Measurements from ENCODE around the gene SWT1.

Gene SWT1, protein sequence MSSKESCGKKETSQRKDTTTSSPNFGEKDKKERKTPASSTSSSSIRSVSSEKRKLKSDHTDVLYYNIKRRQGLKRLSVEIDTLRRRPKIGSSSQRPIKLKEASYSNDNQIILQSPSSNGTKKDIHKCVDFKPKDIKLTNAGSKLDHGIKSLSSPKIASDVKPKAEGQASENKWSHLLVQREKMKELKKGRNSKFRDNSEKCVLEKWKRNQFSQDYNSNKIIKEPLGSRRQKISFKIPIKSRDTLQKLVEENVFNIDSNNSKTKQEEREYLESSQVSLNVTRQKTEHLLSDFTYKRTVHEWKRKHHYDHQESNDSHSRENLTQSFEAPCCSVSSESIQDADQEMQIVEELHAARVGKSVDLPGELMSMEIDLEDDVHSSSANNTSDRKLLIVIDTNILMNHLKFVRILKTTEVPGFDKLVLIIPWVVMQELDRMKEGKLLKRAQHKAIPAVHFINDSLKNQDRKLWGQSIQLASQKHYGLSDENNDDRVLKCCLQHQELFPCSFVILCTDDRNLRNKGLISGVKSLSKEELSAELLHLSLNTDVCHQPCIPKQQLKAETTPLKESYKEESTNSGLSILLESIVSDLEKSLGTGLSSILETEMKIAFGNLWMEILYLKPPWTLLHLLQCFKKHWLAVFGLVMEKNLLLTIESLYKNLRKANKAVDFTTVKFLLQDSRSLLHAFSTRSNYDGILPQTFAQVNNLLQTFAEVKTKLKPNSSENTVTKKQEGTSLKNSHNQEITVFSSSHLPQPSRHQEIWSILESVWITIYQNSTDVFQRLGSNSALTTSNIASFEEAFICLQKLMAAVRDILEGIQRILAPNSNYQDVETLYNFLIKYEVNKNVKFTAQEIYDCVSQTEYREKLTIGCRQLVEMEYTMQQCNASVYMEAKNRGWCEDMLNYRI

GRCh38 chr1:185156854-185157598, at the start of gene SWT1, which contains the start of gene TRMT1L:
Gene SWT1 (plus strand): TSS chr1:185157167. CDS start chr1:185160842, 3,675 bp downstream.
Gene TRMT1L (minus strand): TSS chr1:185156953. CDS start chr1:185156712, 241 bp downstream.
- DNase-seq: peak; percentile 100

DNA sequence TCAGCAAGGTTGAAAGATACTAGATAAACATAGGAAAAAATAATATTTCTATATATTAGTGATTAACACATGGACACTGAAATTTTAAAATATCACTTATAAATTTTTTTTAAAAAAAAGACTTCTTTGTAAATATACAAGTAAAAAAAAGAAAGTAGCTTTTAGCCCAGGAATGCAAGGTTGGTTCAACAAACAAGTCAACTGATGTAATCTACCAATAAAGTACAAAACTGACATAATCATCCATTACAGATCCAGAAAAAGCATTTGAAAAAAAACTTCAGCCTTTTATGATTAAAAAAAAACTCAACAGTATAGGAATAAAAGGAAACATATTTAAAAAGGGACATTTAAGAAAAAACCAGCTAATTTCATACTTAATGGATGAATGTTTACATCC, 48.6 kb upstream of the SWT1 start:
- DNase-seq: no peak

GRCh38 chr1:185110145-185110544, 46.8 kb upstream of the SWT1 start:
- no peak for DNase-seq

GRCh38 chr1:185111873-185112272, 45.1 kb upstream of the SWT1 start:
- no peak for DNase-seq

GRCh38 chr1:185112356-185112755, 44.6 kb upstream of the SWT1 start:
- no peak for DNase-seq

GRCh38 chr1:185129708-185130107, 27.3 kb upstream of the SWT1 start:
- DNase-seq: no peak

DNA sequence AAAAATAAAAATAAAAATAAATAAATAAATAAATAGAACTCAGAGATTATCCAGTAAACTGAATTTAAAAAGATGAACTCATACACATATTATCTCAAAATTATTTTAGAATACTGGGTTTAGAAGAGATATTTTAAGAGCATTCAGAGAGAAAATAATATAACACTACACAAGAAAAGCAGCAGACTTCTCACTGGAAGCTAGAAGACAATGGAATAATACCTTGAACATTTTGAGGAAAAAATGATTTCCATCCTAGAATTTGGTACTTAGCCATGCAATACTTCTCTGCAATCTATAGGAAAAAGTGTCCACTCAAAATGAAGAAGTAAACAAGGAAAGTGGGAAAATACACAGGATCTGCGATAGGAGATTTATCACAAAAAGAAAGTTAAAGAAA, 24.4 kb upstream of the SWT1 start:
- no peak for DNase-seq

- no peak for DNase-seq
Measured at GRCh38 chr1:185137896-185138545, 18.9 kb upstream of the SWT1 start.

GRCh38 chr1:185139246-185139645, 17.7 kb upstream of the SWT1 start:
- no peak for DNase-seq

DNA sequence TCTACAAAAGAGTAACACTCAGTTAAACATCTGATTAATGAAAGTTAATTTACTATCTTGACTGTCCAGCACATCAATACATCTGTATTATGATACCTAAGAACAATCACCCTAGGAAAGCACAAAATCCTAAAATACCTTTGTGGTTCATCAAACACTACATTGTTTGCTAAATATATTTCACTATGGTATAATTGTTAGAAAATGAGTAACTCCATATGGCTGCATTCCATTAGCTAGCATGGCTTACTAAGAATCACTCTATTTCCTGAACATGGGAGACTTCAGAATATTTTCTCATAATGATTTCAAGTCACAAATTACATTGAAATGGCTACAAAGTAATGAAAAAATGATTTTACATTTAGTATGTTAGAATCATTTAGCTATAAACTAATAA, 12.7 kb upstream of the SWT1 start:
- DNase-seq: no peak

DNA sequence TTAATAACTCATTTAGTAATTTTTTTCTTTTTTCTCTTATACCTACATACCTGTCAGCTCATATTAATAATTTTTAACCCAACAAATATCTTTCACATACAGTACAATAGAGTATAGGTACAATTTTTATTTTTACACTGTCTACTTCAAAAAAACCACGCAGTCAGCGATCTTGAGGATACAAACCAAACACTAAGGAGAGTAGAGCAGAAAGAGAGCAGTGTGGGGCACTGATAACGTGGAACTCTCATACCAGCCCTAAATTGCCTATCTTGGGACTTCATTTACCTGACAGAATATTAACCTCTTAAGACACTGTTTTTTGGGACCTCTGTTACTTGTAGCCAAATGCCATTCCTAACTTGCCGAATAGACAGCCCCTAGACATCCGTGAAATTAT, 5.8 kb upstream of the SWT1 start:
- no peak for DNase-seq

DNA sequence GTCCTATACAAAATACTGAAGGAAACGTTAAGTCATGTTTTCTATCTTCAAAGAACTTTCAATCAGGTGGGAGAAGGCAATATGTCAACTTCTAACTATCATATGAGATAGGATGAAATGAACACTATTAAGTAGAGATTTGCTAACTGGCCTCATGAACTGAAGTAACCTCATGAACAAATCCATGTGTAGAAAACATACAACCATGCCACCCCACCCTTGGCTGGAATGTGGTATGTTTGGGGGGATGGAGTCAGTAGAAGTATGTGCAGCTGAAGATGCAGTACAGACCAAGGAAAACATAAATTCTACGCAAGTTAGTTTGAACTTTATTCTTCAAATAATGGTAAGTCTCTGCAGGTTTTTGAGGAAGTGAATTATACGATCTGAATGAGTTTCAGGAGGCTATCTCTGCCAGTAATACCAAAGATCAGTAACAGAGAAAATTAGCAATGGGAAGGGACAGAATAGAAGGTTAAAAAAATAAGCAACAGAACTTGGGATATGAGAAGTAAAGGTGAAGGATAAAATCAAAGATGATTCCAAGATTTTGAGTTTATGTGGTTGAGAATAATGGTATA, 4.7 kb upstream of the SWT1 start:
- no peak for DNase-seq

DNA sequence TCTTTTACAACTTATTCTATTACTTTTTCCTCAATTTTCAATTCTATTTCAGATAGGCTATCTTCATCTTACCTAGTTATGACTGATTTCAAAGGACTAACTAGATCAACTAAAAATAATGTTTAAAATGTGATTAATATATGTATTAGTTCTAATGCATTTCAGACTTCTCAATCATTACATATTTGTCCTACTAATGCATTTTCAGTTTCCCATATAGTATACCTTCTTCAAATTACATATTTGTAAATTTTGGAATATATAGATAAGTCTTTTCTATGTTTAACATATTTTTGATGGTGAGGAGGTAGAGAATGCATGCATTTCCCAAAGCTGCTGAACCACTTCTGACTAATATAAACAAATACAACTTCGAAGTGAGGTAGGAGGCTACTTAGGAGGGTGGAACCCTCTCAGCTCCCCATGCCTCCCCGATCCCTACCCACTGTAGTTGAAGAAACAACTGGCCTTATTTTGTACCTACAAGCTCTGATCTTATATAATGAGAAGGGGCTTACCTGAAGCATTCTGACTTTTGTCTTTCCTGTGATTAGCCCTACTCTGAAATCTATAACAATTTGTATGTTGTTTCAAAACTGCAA, 2.0 kb upstream of the SWT1 start:
- no peak for DNase-seq

- DNase-seq: no peak
Measured at GRCh38 chr1:185155600-185156287, 1.2 kb upstream of the SWT1 start.

DNA sequence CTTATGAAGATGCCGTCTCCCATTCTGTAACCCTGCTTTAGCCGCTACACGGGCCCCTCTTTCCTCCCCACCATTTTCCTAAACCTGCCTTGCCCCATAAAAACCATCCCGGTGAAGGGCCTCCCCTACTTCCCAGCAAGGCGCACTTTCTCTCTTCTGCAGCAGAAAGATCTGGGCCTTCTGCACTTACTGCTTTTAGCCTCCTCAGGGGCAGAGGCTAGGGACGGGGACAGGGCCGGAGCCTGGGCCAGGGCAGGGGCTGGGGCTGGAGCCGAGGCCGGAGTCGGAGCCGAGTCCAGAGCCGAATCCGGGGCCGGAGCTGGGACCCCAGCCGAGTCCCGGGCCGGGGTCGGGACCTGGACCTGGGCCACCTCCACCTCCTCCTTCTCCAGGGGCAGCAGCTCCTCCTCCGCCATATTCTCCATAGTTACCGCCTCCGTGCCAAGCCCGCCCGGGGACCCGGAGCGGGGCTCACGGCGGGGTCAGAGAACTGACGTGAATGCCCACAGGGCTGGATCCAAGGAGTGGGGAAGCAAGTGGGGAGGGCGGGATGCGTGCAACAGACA, 596 bp upstream of the SWT1 start:
- DNase-seq: no peak

DNA sequence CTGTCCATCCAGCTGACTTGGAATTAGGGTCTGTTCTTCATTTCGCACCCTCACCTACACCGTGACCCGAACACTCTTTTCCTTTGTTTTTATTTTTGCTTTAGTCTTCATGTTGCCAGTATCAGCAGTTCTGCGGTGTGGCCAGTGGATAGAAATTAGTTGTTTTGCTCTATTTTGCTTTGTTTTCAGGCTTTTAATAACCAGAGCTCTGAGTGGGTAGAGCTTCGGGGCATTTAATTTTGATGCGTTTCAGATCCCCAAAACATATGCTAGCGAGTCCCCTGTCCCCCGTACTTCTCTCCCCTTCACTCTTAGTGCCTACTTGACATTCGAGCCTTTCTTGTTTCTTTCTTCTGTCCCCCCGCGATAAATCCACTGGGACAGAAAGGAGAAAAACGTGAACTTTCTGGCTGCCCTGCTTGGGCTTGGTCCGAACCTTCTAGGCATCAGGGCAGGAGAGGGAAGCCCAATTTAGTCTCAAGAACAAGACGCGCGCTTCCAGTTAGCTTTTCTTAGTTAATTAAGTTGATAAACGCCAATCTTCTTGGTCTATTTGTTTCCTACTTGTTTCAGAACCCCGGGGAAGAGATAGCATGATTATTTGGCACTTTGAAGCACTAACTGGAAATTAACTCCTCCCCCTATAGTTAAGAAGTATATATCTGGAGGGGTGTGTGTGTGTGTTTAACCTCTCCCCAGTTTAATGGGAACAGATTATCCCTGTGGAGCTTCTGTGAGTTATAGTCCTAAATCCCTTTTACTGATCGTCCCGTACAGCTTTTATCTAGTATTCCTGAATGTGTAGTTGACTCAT, 839 bp downstream of the SWT1 start:
- no peak for DNase-seq

- DNase-seq: no peak
Measured at GRCh38 chr1:185158800-185159199, 1.8 kb downstream of the SWT1 start.

GRCh38 chr1:185159966-185160365, 3.0 kb downstream of the SWT1 start:
- no peak for DNase-seq

DNA sequence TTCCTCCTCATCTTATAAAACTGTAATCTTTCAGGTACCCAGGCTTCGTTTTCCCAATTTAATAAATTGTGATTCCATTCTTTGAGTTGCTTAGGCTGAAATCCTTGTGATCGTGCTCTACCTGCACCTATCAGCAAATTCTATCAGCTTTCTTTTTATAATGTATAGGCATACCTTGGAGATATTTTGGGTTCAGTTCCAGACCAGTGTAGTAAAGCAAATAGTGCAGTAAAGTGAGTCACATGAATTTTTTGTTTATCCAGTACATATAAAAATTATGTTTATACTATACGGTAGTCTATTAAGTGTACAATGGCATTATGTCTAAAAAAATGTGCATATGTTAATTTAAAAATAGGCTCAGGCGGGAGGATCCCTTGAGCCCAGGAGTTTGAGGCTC, 5.5 kb downstream of the SWT1 start:
- DNase-seq: no peak

DNA sequence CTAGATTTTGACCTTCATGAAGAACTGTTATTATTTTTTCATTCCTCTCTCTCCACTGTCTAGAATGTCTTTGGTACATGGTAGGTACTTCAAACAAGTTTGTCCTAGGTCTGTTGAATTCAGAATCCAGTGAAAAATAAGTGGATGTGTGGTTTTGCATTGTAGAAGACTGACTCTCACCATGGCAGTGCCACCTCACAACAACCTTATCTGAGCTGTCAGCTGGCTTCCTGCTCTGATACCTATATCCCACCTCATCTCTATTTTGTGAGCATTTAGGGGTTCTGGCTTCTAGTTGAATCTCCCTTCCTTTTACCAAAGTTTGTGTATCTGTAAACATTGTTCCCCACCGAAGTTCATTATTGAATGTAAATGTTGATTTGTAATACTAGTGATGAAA, 9.1 kb downstream of the SWT1 start:
- DNase-seq: no peak
